H1 (cell line): Measurements from ENCODE around the gene TYRP1. TPM values are rescaled to one million over a fixed set of nuclear protein-coding genes. Genes with fewer than 3 reads are reported as not detected.

Source experiments
- CHD1 ChIP-seq: IDR thresholded peaks from 2 replicates; pipeline ENCODE4 v1.6.1; 2012; ENCODE audit warnings: low read depth, low read length, improper control_type of control experiment
- CTBP2 ChIP-seq: IDR thresholded peaks from 2 replicates; pipeline ENCODE4 v1.7.0; 2011; ENCODE audit warnings: borderline replicate concordance, mild to moderate bottlenecking, moderate library complexity, mixed read lengths, low read length; ENCODE audit not compliant: insufficient read depth, insufficient read length
- GABPA ChIP-seq: IDR thresholded peaks from 2 replicates; pipeline ENCODE4 v1.6.1; 2011; ENCODE audit warnings: mild to moderate bottlenecking, low read length, moderate library complexity, borderline replicate concordance; ENCODE audit not compliant: insufficient read depth
- PHF8 ChIP-seq: fragments of 200-600 bp; sonication (generic); conservative IDR thresholded peaks from 2 replicates; pipeline ENCODE4 v1.7.1; 2012; ENCODE audit warnings: low read depth, mild to moderate bottlenecking, inconsistent platforms, low read length, moderate library complexity
- RBBP5 ChIP-seq: IDR thresholded peaks from 2 replicates; pipeline ENCODE4 v1.7.1; 2012; ENCODE audit warnings: low read depth, mild to moderate bottlenecking, inconsistent platforms, low read length, moderate library complexity, borderline replicate concordance
- RFX5 ChIP-seq: IDR thresholded peaks from 2 replicates; pipeline ENCODE4 v1.6.1; 2011; ENCODE audit warnings: low read depth, low read length, improper control_type of control experiment, borderline replicate concordance
- SAP30 ChIP-seq: fragments of 300-600 bp; sonication (generic); IDR thresholded peaks from 2 replicates; pipeline ENCODE4 v1.7.1; 2012; ENCODE audit warnings: low read length, moderate library complexity, mild to moderate bottlenecking, inconsistent platforms; ENCODE audit not compliant: insufficient read depth, insufficient replicate concordance
- TEAD4 ChIP-seq: IDR thresholded peaks from 2 replicates; pipeline ENCODE4 v1.6.1; 2012; ENCODE audit warnings: low read depth, low read length, inconsistent platforms, mixed read lengths
- USF2 ChIP-seq: IDR thresholded peaks from 2 replicates; pipeline ENCODE4 v1.6.1; 2011; ENCODE audit warnings: low read length, improper control_type of control experiment
- polyA plus RNA-seq, 7 experiments: library from polyadenylated mRNA; depleted of rRNA in 3 of 7; stranded (reverse) in 5 of 7; unstranded in 2 of 7; fragments of >200 nt in 5 of 7; fragments of 200-250 nt in 2 of 7; gene quantifications; 1 replicate in 5 of 7; 2 replicates in 1 of 7; 4 replicates in 1 of 7; pipeline versions ENCODE4 v1.2.1 to v1.2.3, GENCODE V29; 2011 to 2013; ENCODE audit warnings: missing spikeins in 2 of 7, mixed read lengths in 2 of 7
- total RNA-seq: library from RNA; stranded (reverse); fragmentation: NEBNext Ultra II Directional; extraction: Animal tissue kit (Norgen Biotek cat#: 25700); gene quantifications from 2 replicates; pipeline ENCODE4 v1.2.1, GENCODE V29; 2021
- TF ChIP-seq, protein P1 (sequence below): fragments of 300-600 bp; sonication (generic); IDR thresholded peaks from 2 replicates; pipeline ENCODE4 v1.7.1; 2012; ENCODE audit warnings: low read length, moderate library complexity, mild to moderate bottlenecking, inconsistent platforms; ENCODE audit not compliant: insufficient replicate concordance

Gene TYRP1
- total and polyA plus RNA-seq, 2 of the 8 experiments (the other 6 are each of a cell fraction or from before 2014, with no cell fraction given) = 0.15 TPM; not detected in 1

- TF ChIP-seq, protein P1, sequence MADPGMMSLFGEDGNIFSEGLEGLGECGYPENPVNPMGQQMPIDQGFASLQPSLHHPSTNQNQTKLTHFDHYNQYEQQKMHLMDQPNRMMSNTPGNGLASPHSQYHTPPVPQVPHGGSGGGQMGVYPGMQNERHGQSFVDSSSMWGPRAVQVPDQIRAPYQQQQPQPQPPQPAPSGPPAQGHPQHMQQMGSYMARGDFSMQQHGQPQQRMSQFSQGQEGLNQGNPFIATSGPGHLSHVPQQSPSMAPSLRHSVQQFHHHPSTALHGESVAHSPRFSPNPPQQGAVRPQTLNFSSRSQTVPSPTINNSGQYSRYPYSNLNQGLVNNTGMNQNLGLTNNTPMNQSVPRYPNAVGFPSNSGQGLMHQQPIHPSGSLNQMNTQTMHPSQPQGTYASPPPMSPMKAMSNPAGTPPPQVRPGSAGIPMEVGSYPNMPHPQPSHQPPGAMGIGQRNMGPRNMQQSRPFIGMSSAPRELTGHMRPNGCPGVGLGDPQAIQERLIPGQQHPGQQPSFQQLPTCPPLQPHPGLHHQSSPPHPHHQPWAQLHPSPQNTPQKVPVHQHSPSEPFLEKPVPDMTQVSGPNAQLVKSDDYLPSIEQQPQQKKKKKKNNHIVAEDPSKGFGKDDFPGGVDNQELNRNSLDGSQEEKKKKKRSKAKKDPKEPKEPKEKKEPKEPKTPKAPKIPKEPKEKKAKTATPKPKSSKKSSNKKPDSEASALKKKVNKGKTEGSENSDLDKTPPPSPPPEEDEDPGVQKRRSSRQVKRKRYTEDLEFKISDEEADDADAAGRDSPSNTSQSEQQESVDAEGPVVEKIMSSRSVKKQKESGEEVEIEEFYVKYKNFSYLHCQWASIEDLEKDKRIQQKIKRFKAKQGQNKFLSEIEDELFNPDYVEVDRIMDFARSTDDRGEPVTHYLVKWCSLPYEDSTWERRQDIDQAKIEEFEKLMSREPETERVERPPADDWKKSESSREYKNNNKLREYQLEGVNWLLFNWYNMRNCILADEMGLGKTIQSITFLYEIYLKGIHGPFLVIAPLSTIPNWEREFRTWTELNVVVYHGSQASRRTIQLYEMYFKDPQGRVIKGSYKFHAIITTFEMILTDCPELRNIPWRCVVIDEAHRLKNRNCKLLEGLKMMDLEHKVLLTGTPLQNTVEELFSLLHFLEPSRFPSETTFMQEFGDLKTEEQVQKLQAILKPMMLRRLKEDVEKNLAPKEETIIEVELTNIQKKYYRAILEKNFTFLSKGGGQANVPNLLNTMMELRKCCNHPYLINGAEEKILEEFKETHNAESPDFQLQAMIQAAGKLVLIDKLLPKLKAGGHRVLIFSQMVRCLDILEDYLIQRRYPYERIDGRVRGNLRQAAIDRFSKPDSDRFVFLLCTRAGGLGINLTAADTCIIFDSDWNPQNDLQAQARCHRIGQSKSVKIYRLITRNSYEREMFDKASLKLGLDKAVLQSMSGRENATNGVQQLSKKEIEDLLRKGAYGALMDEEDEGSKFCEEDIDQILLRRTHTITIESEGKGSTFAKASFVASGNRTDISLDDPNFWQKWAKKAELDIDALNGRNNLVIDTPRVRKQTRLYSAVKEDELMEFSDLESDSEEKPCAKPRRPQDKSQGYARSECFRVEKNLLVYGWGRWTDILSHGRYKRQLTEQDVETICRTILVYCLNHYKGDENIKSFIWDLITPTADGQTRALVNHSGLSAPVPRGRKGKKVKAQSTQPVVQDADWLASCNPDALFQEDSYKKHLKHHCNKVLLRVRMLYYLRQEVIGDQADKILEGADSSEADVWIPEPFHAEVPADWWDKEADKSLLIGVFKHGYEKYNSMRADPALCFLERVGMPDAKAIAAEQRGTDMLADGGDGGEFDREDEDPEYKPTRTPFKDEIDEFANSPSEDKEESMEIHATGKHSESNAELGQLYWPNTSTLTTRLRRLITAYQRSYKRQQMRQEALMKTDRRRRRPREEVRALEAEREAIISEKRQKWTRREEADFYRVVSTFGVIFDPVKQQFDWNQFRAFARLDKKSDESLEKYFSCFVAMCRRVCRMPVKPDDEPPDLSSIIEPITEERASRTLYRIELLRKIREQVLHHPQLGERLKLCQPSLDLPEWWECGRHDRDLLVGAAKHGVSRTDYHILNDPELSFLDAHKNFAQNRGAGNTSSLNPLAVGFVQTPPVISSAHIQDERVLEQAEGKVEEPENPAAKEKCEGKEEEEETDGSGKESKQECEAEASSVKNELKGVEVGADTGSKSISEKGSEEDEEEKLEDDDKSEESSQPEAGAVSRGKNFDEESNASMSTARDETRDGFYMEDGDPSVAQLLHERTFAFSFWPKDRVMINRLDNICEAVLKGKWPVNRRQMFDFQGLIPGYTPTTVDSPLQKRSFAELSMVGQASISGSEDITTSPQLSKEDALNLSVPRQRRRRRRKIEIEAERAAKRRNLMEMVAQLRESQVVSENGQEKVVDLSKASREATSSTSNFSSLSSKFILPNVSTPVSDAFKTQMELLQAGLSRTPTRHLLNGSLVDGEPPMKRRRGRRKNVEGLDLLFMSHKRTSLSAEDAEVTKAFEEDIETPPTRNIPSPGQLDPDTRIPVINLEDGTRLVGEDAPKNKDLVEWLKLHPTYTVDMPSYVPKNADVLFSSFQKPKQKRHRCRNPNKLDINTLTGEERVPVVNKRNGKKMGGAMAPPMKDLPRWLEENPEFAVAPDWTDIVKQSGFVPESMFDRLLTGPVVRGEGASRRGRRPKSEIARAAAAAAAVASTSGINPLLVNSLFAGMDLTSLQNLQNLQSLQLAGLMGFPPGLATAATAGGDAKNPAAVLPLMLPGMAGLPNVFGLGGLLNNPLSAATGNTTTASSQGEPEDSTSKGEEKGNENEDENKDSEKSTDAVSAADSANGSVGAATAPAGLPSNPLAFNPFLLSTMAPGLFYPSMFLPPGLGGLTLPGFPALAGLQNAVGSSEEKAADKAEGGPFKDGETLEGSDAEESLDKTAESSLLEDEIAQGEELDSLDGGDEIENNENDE = no peak
- no peak for TF ChIP-seq USF2
- no peak for TF ChIP-seq SAP30
- no peak for TF ChIP-seq CHD1
- TF ChIP-seq RBBP5 = no peak
- TF ChIP-seq CTBP2 = no peak
- TF ChIP-seq GABPA = no peak
- TF ChIP-seq PHF8 = no peak
- no peak for TF ChIP-seq TEAD4
- no peak for TF ChIP-seq RFX5
These were observed 24.7 kb downstream of the TYRP1 start (continued) for GRCh38 chr9:12717907-12718306.
